ENCODE measurements around the gene TBPL1.

DNA sequence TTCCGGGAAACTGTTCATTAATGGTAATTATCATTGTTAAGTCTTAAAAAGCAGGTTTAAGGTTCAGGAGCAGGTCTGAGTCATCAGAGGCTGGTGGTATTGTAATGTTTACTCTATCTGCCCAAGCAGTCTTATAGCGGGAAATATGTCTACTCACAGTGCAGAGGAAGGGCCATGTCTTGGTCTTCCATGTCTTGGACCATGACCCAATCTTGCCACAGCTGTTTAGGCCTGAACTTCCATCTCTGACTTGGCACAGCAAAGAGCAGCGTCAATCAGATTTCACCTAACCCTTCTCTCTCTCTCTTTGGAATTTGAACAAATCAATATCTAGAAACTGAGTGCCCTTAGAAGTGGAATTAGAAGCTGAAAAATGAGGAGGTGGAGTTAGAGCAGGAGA lies 73.6 kb downstream of the TBPL1 start:
- TF ChIP-seq, protein P1, sequence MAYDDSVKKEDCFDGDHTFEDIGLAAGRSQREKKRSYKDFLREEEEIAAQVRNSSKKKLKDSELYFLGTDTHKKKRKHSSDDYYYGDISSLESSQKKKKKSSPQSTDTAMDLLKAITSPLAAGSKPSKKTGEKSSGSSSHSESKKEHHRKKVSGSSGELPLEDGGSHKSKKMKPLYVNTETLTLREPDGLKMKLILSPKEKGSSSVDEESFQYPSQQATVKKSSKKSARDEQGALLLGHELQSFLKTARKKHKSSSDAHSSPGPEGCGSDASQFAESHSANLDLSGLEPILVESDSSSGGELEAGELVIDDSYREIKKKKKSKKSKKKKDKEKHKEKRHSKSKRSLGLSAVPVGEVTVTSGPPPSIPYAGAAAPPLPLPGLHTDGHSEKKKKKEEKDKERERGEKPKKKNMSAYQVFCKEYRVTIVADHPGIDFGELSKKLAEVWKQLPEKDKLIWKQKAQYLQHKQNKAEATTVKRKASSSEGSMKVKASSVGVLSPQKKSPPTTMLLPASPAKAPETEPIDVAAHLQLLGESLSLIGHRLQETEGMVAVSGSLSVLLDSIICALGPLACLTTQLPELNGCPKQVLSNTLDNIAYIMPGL (CRISPR knock-in tag; IDR thresholded peaks at IDR 0.05) = no peak
- TF ChIP-seq FOXJ3 (CRISPR knock-in tag; IDR thresholded peaks at IDR 0.05; ENCODE audit: borderline replicate concordance) = no peak
- TF ChIP-seq ETV6 (CRISPR knock-in tag; IDR thresholded peaks at IDR 0.05) = no peak
- TF ChIP-seq, protein P2, sequence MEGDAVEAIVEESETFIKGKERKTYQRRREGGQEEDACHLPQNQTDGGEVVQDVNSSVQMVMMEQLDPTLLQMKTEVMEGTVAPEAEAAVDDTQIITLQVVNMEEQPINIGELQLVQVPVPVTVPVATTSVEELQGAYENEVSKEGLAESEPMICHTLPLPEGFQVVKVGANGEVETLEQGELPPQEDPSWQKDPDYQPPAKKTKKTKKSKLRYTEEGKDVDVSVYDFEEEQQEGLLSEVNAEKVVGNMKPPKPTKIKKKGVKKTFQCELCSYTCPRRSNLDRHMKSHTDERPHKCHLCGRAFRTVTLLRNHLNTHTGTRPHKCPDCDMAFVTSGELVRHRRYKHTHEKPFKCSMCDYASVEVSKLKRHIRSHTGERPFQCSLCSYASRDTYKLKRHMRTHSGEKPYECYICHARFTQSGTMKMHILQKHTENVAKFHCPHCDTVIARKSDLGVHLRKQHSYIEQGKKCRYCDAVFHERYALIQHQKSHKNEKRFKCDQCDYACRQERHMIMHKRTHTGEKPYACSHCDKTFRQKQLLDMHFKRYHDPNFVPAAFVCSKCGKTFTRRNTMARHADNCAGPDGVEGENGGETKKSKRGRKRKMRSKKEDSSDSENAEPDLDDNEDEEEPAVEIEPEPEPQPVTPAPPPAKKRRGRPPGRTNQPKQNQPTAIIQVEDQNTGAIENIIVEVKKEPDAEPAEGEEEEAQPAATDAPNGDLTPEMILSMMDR (IDR thresholded peaks at IDR 0.05) = no peak
